SJSA1 (cell line): ENCODE results near the gene HOXA6. TPM values are rescaled to one million over a fixed set of nuclear protein-coding genes. Genes with fewer than 3 reads are reported as not detected.
A peak's percentile ranks its signal among the peaks of the same experiment; 100 is the strongest.

Source experiments
- DNase-seq, 2 experiments: peaks; one replicate each; pipeline ENCODE4 v3.0.0-alpha.2; 2015 to 2020; ENCODE audit warnings: low spot score in 2 of 2, low read depth in 1 of 2
- H3K27ac ChIP-seq: fragments of 250-450 bp; sonication (Bioruptor Pico); 2 replicates; pipeline ENCODE4 v1.5.1; 2020; ENCODE audit warnings: mild to moderate bottlenecking, moderate library complexity
- H3K27me3 ChIP-seq: fragments of 250-450 bp; sonication (Bioruptor Pico); replicated peaks from 2 replicates; pipeline ENCODE4 v1.5.1; 2020; ENCODE audit warnings: mild to moderate bottlenecking, moderate library complexity
- H3K36me3 ChIP-seq: fragments of 250-450 bp; sonication (Bioruptor Pico); 2 replicates; pipeline ENCODE4 v1.5.1; 2020; ENCODE audit warnings: mild to moderate bottlenecking
- H3K4me1 ChIP-seq: fragments of 250-450 bp; sonication (Bioruptor Pico); replicated peaks from 2 replicates; pipeline ENCODE4 v1.6.1; 2021; ENCODE audit warnings: mild to moderate bottlenecking
- H3K4me3 ChIP-seq: fragments of 250-450 bp; sonication (Bioruptor Pico); 2 replicates; pipeline ENCODE4 v1.5.1; 2020; ENCODE audit warnings: mild to moderate bottlenecking
- H3K9me3 ChIP-seq: fragments of 250-450 bp; sonication (Bioruptor Pico); replicated peaks from 2 replicates; pipeline ENCODE4 v1.5.1; 2020; ENCODE audit warnings: mild to moderate bottlenecking
- total RNA-seq: library from RNA; depleted of rRNA; stranded (reverse); fragments of >200 nt; shearing (Covaris generic); gene quantifications from 2 replicates; pipeline ENCODE4 v1.2.3, GENCODE V29; 2014

The HOXA6 gene
- total RNA-seq, 1 experiment from 2014 or later = 0.79 TPM

DNA sequence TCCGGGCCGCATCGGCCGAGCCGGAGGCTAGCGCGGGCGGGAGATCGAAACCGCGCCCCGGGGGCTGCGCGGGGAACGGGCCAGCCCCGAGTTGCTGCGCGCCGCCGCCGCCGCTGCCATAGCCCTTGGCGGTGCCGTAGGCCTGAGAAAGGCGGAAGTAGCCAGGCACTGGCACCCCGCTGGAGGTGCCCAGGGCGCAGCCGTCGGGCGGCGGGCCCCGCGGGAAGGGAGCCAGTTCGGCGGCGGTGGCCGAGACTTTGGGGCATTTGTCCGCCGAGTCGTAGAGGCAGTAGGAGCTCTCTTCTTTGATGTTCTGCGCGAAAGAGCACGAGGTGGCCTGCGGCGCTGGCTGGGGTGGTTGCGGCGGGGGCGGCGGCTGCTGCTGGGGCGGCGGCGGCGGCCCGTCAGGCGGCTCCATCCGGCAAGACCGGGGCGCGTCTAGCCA is 26.0 kb upstream of the HOXA6 start:
- peaks cover 40% of the 10 kb centered on the region for H3K36me3 ChIP-seq
- H3K27me3 ChIP-seq = no peaks in the 10 kb centered on the region
- DNase-seq = peak in 1 of 2 experiments; percentile 75
- peaks cover 63% of the 10 kb centered on the region for H3K4me1 ChIP-seq
- peak overlapping the region; percentile 93 for H3K27ac ChIP-seq
- H3K9me3 ChIP-seq = no peaks in the 10 kb centered on the region
- peak overlapping the region; percentile 57 for H3K4me3 ChIP-seq

DNA sequence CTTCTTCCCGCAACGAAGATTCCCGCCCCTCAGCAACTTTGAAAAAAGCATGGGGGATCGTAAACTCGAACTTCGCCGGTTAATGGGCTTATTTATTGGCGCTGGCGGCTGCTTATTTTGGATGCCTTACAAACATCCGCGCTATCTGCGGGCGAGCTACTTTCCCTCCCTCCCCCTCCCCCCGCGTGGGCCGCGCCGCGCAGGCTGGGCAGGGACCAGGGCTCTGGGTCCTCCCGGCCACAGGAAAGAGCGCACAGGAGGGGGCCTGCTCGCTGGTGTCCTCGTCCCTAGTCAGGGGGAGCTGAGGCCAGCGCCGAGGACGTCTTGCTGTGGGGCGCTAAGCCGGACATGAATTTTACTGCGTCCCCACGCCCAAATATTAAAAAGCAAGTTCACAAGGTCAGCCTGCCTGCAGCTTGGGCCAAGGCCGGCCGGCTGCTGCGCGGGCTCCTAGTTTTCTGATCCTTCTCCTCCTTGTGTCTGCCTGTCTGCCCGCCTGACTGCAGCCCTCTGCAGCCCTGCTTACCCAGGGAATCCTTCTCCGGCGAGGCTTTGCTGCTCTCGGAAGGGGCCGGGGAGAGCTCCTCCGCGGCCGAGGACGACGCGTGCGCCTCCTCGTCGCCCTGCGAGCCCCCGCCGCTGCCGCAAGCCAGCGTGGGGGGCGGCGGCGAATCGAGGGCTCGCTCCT is 25.4 kb upstream of the HOXA6 start:
- Histone ChIP-seq H3K4me3 (peak overlapping the region; percentile 57), H3K9me3 (no peaks in the 10 kb centered on the region), H3K27me3 (no peaks in the 10 kb centered on the region), H3K36me3 (peaks cover 44% of the 10 kb centered on the region), H3K27ac (peak overlapping the region; percentile 93), H3K4me1 (peaks cover 64% of the 10 kb centered on the region)
- DNase-seq = peak; percentile 86 to 92

- Histone ChIP-seq H3K27ac (peak overlapping the region; percentile 93), H3K4me1 (peaks cover 66% of the 10 kb centered on the region), H3K27me3 (no peaks in the 10 kb centered on the region)
Measured at GRCh38 chr7:27172315-27172774, 24.8 kb upstream of the HOXA6 start.

GRCh38 chr7:27171637-27172314 is 24.2 kb upstream of the HOXA6 start:
- peak in 1 of 2 experiments; percentile 90 for DNase-seq
- peaks cover 63% of the 10 kb centered on the region for H3K4me1 ChIP-seq
- H3K9me3 ChIP-seq = no peaks in the 10 kb centered on the region
- peak overlapping the region; percentile 93 for H3K27ac ChIP-seq
- H3K4me3 ChIP-seq = peak overlapping the region; percentile 57
- H3K27me3 ChIP-seq = no peaks in the 10 kb centered on the region
- H3K36me3 ChIP-seq = peaks cover 40% of the 10 kb centered on the region

More at GRCh38 chr7:27172315-27172774, 24.8 kb upstream of the HOXA6 start:
- no peak for DNase-seq
- Histone ChIP-seq H3K36me3 (peaks cover 44% of the 10 kb centered on the region), H3K4me3 (peak overlapping the region; percentile 57), H3K9me3 (no peaks in the 10 kb centered on the region)

- Histone ChIP-seq H3K4me1 (peaks cover 63% of the 10 kb centered on the region), H3K36me3 (peaks cover 36% of the 10 kb centered on the region), H3K27me3 (no peaks in the 10 kb centered on the region), H3K9me3 (no peaks in the 10 kb centered on the region), H3K27ac (peak overlapping the region; percentile 93), H3K4me3 (peak overlapping the region; percentile 57)
- no peak for DNase-seq
Measured at GRCh38 chr7:27171325-27171636, 23.7 kb upstream of the HOXA6 start.

- H3K4me3 ChIP-seq = peak overlapping the region; percentile 57
- H3K4me1 ChIP-seq = peaks cover 63% of the 10 kb centered on the region
- peak overlapping the region; percentile 93 for H3K27ac ChIP-seq
Measured at GRCh38 chr7:27170426-27171324, 23.1 kb upstream of the HOXA6 start.

GRCh38 chr7:27169658-27170425 is 22.3 kb upstream of the HOXA6 start:
- Histone ChIP-seq H3K4me3 (peak overlapping the region; percentile 57), H3K27me3 (no peaks in the 10 kb centered on the region), H3K9me3 (no peaks in the 10 kb centered on the region), H3K4me1 (peaks cover 59% of the 10 kb centered on the region), H3K36me3 (peaks cover 35% of the 10 kb centered on the region), H3K27ac (peak overlapping the region; percentile 93)
- peak; percentile 64 to 78 for DNase-seq

More at GRCh38 chr7:27170426-27171324, 23.1 kb upstream of the HOXA6 start:
- Histone ChIP-seq H3K27me3 (no peaks in the 10 kb centered on the region), H3K9me3 (no peaks in the 10 kb centered on the region), H3K36me3 (peaks cover 36% of the 10 kb centered on the region)
- peak in 1 of 2 experiments; percentile 83 for DNase-seq

- Histone ChIP-seq H3K4me1 (peaks cover 63% of the 10 kb centered on the region), H3K4me3 (peak overlapping the region; percentile 57), H3K36me3 (peaks cover 42% of the 10 kb centered on the region), H3K27ac (peak overlapping the region; percentile 93), H3K9me3 (no peaks in the 10 kb centered on the region), H3K27me3 (no peaks in the 10 kb centered on the region)
- DNase-seq = peak; percentile 72 to 93
Measured at GRCh38 chr7:27168265-27168947, 20.8 kb upstream of the HOXA6 start.

DNA sequence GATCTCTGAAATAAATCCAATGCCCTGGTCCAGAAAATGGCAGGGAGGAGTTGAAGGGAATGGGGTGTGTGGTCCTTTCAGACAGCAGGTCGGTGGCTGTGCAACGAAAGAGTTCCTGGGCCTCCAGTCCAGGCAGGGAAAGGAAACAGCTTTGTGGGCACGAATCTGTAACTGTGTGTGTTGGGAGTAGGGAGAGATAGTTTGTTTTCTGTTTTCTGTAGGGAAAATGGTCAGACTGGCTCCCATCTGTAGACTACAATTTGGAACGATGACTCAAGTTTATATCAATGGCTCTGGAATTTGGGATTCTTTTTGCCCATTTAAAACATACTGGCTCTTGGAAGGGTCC is 20.3 kb upstream of the HOXA6 start:
- DNase-seq = peak; percentile 71 to 92
- Histone ChIP-seq H3K4me1 (peaks cover 67% of the 10 kb centered on the region), H3K36me3 (peaks cover 44% of the 10 kb centered on the region), H3K4me3 (peak overlapping the region; percentile 57), H3K9me3 (no peaks in the 10 kb centered on the region), H3K27me3 (no peaks in the 10 kb centered on the region), H3K27ac (peak overlapping the region; percentile 93)

GRCh38 chr7:27166531-27167505 is 19.2 kb upstream of the HOXA6 start:
- H3K27ac ChIP-seq = peak overlapping the region; percentile 93
- peak overlapping the region; percentile 57 for H3K4me3 ChIP-seq
- no peaks in the 10 kb centered on the region for H3K27me3 ChIP-seq
- DNase-seq = peak; percentile 83 to 86
- no peaks in the 10 kb centered on the region for H3K9me3 ChIP-seq
- H3K36me3 ChIP-seq = peaks cover 47% of the 10 kb centered on the region
- peaks cover 61% of the 10 kb centered on the region for H3K4me1 ChIP-seq

DNA sequence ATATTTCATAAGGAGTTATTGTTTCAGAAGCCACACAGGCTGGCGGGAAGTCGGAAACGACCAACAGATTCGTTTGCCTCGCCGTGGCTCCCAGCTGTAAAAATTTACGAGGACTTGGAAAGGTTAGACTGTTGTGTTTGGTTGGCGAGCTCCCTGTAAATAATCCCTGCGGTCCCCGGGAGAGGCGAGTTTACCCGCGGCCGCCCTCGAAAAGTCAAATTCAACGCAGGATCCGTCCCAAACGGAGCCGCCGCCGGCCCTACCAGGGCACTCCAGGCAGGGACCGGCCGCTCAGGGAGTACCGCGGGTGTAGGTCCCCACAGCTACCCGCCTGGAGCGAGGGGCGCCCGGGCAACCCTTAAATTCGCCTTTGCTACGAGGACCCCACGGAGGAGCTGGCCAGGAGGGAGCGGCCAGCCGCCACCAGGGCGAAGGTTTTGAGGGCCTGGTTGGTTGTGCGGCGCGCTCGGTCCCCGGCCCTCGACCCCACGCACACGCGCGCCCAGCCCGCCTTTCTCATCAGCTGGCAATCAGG is 18.5 kb upstream of the HOXA6 start:
- DNase-seq = no peak
- H3K4me1 ChIP-seq = peaks cover 59% of the 10 kb centered on the region
- H3K27me3 ChIP-seq = no peaks in the 10 kb centered on the region
- no peaks in the 10 kb centered on the region for H3K9me3 ChIP-seq
- peak overlapping the region; percentile 93 for H3K27ac ChIP-seq
- peaks cover 41% of the 10 kb centered on the region for H3K36me3 ChIP-seq
- peak overlapping the region; percentile 57 for H3K4me3 ChIP-seq
